Aorta (tissue), 5 donors: ENCODE measurements around the gene NCF1. TPM values are rescaled to one million over a fixed set of nuclear protein-coding genes. Genes with fewer than 3 reads are reported as not detected.
A peak's percentile ranks its signal among the peaks of the same experiment; 100 is the strongest.
"Not testable (repeated sequence)": the region's sequence is repeated elsewhere in the genome, so short reads cannot be mapped to it uniquely, and the experiment has no call there.

Experiments
- ATAC-seq: fragments of 200-7000 bp; cut with Tn5 transposase; one replicate; pipeline ENCODE4 v1.9.1; 2022; ENCODE audit warnings: moderate library complexity; ENCODE audit not compliant: low FRiP score
- DNase-seq, 2 donors: peaks; one replicate each; pipeline ENCODE4 v3.0.0-alpha.2; 2020
- H3K27ac ChIP-seq, 2 donors: one replicate each; pipeline ENCODE4 v1.5.1; 2013; ENCODE audit warnings: low read length in 2 of 2, mild to moderate bottlenecking in 2 of 2, moderate library complexity in 2 of 2, control low read depth in 1 of 2, inconsistent platforms in 1 of 2, low read depth in 1 of 2
- H3K27me3 ChIP-seq, 2 donors: one replicate each; pipeline ENCODE4 v1.6.1; 2013; ENCODE audit warnings: control low read depth in 1 of 2, low read length in 1 of 2, mild to moderate bottlenecking in 1 of 2, moderate library complexity in 1 of 2; ENCODE audit not compliant: insufficient read depth in 2 of 2, control insufficient read depth in 1 of 2
- H3K36me3 ChIP-seq, 2 donors: one replicate each; pipeline ENCODE4 v1.6.1; 2013; ENCODE audit warnings: control low read depth in 1 of 2, low read length in 1 of 2, mild to moderate bottlenecking in 1 of 2; ENCODE audit not compliant: insufficient read depth in 2 of 2, control insufficient read depth in 1 of 2
- H3K4me1 ChIP-seq, 2 donors: one replicate each; pipeline ENCODE4 v1.6.1; 2013; ENCODE audit warnings: low read length in 2 of 2, control low read depth in 1 of 2, mild to moderate bottlenecking in 1 of 2, moderate library complexity in 1 of 2; ENCODE audit not compliant: insufficient read depth in 2 of 2, control insufficient read depth in 1 of 2
- H3K4me3 ChIP-seq, 2 donors: one replicate each; pipeline ENCODE4 v1.5.1; 2013; ENCODE audit warnings: low read length in 2 of 2, control low read depth in 1 of 2, mild to moderate bottlenecking in 1 of 2
- H3K9me3 ChIP-seq: one replicate; pipeline ENCODE4 v1.6.1; 2013; ENCODE audit warnings: mild to moderate bottlenecking, low read length; ENCODE audit not compliant: control insufficient read depth
- WGBS, 2 donors: extraction: QIAGEN DNeasy Blood & Tissue Kit; methylation state at CpG; one replicate each; pipeline ENCODE4 v1.1.7; 2013; 5-methylcytosine and 5-hydroxymethylcytosine counted together
- intact Hi-C, 2 donors: fragments of 100-400 bp; cut with DNase I; formaldehyde crosslinking; loops; one replicate each; pipeline versions ENCODE4 v1.14.2 to v1.15.0; 2022
- polyA plus RNA-seq, 2 donors: library from polyadenylated mRNA; stranded (reverse); fragments of 200-250 nt; gene quantifications; one replicate each; pipeline ENCODE4 v1.2.3, GENCODE V29; 2013
- total RNA-seq, 2 donors: library from RNA; stranded (reverse); fragmentation: NEBNext Ultra II Directional; extraction: Animal tissue kit (Norgen Biotek cat#: 25700); gene quantifications; one replicate each; pipeline ENCODE4 v1.2.1, GENCODE V29; 2021
- donor health status: healthy with polysubstance abuse.
- donor health status: Bipolar disorder and iron deficiency.
- donor health status: DM: no; HTN: no; CAD: no.
- donor health status: DM: no; HTN: no; CAD: no.
- donor health status: DM: yes; HTN: yes; CAD: no.

Gene NCF1
- total and polyA plus RNA-seq, 4 donors = 0.87 to 16.4 (median 5.7) TPM

- H3K4me1 ChIP-seq, H3K4me3 ChIP-seq, intact Hi-C loops, H3K27me3 ChIP-seq, ATAC-seq, H3K9me3 ChIP-seq, H3K36me3 ChIP-seq, H3K27ac ChIP-seq, DNase-seq: not testable (repeated sequence)
- WGBS, 2 donors = no CpG with 5 or more reads among the region's 6 CpGs
Observed at GRCh38 chr7:74775111-74775510, 1.3 kb downstream of the NCF1 start.

- DNase-seq = peak; percentile 33 to 52
- H3K4me1 ChIP-seq, H3K36me3 ChIP-seq, intact Hi-C loops, H3K4me3 ChIP-seq, H3K27me3 ChIP-seq, H3K9me3 ChIP-seq, H3K27ac ChIP-seq, ATAC-seq: not testable (repeated sequence)
- 85% methylated on average over 5 to 13 of the region's 17 CpGs for WGBS, 2 donors
Observed at GRCh38 chr7:74779053-74779452, 5.2 kb downstream of the NCF1 start.

- intact Hi-C loops, H3K4me1 ChIP-seq, H3K27ac ChIP-seq, H3K4me3 ChIP-seq, H3K36me3 ChIP-seq, H3K9me3 ChIP-seq, DNase-seq, H3K27me3 ChIP-seq, ATAC-seq: not testable (repeated sequence)
- 77 to 88% methylated on average over 3 of the region's 6 CpGs for WGBS, 2 donors
Observed at GRCh38 chr7:74781746-74782145, 7.9 kb downstream of the NCF1 start.

- H3K27me3 ChIP-seq, H3K4me1 ChIP-seq, H3K36me3 ChIP-seq, H3K9me3 ChIP-seq, H3K4me3 ChIP-seq, ATAC-seq, intact Hi-C loops, H3K27ac ChIP-seq: not testable (repeated sequence)
- 72 to 85% methylated on average over 2 to 5 of the region's 5 CpGs for WGBS, 2 donors
- DNase-seq = peak; percentile 10 to 47
Observed at GRCh38 chr7:74783595-74783994, 9.8 kb downstream of the NCF1 start.

GRCh38 chr7:74788369-74789150, 14.7 kb downstream of the NCF1 start:
- H3K36me3 ChIP-seq, intact Hi-C loops, H3K9me3 ChIP-seq, H3K4me1 ChIP-seq, H3K4me3 ChIP-seq, H3K27ac ChIP-seq, H3K27me3 ChIP-seq: not testable (repeated sequence)
- WGBS, 2 donors = 0% methylated on average over 12 to 44 of the region's 82 CpGs
- DNase-seq (peak; percentile 96 to 98), ATAC-seq (peak; percentile 99)

- H3K4me3 ChIP-seq, DNase-seq, H3K9me3 ChIP-seq, H3K36me3 ChIP-seq, intact Hi-C loops, H3K27ac ChIP-seq, H3K27me3 ChIP-seq, H3K4me1 ChIP-seq: not testable (repeated sequence)
- WGBS, 2 donors = 12 to 15% methylated on average over 3 of the region's 24 CpGs
- ATAC-seq = peak; percentile 36
Observed at GRCh38 chr7:74789200-74789736, 15.5 kb downstream of the NCF1 start.

- DNase-seq = peak in 1 of 2 donors; percentile 55
- intact Hi-C loops, ATAC-seq, H3K36me3 ChIP-seq, H3K27me3 ChIP-seq, H3K4me3 ChIP-seq, H3K4me1 ChIP-seq, H3K27ac ChIP-seq, H3K9me3 ChIP-seq: not testable (repeated sequence)
- WGBS, 2 donors = 96 to 97% methylated on average over 11 to 16 of the region's 27 CpGs
Observed at GRCh38 chr7:74797848-74798622, 24.2 kb downstream of the NCF1 start.

- H3K9me3 ChIP-seq, H3K4me3 ChIP-seq, intact Hi-C loops, DNase-seq, H3K27ac ChIP-seq, H3K4me1 ChIP-seq, H3K36me3 ChIP-seq, H3K27me3 ChIP-seq, ATAC-seq: not testable (repeated sequence)
- 95% methylated on average over 1 of the region's 4 CpGs; no CpG with 5 or more reads in 1 of the 2 donors for WGBS, 2 donors
Observed at GRCh38 chr7:74798644-74799043, 24.8 kb downstream of the NCF1 start.
